Stimulated activated CD4-positive, alpha-beta T cell treated with anti-CD3 and anti-CD28 coated beads, Interleukin-15, amount 100 ng/mL, for 1 hour (primary cell): ENCODE results near the gene BCAT1.
"Not testable (repeated sequence)": the region's sequence is repeated elsewhere in the genome, so short reads cannot be mapped to it uniquely, and the experiment has no call there.

Experiments
- DNase-seq, 2 donors: peaks; one replicate each; pipeline ENCODE4 v3.0.0-alpha.2; 2020; ENCODE audit warnings: low read depth in 1 of 2, low spot score in 1 of 2

The BCAT1 gene

DNA sequence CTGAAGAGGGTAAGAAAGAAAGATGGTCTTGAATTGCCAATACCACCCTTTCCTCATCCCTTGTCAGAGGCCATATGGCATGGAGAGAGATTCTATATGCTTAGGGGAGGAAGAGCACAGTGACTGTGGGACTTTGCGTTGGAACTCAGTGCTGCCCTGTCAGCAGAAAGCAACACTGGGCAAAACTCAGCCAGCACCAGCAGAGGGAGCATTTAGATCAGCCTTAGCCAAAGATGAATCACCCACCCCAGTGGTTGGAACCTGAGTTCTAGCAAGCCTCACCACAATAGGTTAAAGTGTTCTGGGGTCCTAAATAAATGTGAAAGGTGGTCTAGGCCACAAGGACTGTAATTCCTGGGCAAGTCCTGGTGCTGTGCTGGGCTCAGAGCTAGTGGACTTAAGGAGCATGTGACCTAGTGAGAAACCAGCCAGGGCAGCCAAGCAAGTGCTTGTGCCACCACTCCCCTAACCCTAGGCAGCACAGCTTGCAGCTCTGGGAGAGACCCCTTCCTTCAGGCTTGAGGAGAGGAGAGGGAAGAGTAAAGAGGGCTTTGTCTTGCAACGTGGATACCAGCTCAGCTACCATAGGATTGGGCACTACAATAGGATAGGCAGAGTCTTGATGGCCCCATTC, 11.4 kb upstream of the BCAT1 start:
- DNase-seq, result peak in 1 of 2 donors; percentile 25

DNA sequence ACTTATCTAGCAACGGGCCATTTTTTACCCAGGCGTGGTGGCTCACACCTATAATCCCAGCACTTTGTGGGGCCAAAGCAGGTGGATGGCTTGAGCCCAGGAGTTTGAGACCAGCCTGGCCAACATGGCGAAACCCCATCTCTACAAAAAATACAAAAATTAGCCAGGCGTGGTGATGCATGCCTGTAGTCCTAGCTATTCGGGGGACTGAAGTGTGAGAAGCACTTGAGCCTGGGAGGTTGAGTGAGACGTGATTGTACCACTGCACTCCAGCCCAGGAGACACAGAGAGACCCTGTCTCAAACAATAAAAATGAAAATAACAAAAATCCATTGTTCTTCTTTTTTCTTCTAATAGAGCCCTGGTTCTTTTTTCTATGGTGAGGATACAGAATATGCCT, 7.5 kb upstream of the BCAT1 start:
- not testable (repeated sequence) for DNase-seq

DNA sequence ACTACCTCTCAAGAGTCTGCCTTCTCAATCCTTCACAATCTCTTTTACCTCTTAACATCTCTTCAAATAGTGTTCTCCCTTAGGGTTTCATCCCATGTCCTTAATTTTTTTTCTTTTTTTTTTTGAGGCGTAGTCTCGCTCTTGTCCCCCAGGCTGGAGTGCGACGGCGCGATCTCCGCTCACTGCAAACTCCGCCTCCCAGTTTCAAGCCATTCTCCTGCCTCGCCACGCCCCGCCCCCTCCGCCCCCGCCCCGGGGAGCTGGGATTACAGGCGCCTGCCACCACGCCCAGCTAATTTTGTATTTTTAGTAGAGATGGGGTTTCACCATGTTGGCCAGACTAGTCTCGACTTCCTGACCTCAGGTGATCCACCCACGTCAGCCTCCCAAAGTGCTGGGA, 7.0 kb upstream of the BCAT1 start:
- DNase-seq, result no peak

DNA sequence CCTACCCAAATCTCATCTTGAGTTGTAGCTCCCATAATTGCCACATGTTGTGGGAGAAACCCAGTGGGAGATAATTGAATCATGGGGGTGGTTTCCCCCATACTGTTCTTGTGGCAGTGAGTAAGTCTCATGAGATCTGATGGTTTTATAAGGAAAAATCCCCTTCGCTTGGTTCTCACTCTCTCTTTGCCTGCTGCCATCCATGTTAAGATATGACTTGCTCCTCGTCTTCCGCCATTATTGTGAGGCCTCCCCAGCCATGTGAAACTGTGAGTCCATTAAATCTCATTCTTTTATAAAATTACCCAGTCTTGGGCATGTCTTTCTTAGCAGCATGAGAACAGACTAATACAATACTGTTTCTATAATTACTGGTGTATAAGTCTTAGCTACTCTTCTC, 6.5 kb upstream of the BCAT1 start:
- no peak for DNase-seq

DNA sequence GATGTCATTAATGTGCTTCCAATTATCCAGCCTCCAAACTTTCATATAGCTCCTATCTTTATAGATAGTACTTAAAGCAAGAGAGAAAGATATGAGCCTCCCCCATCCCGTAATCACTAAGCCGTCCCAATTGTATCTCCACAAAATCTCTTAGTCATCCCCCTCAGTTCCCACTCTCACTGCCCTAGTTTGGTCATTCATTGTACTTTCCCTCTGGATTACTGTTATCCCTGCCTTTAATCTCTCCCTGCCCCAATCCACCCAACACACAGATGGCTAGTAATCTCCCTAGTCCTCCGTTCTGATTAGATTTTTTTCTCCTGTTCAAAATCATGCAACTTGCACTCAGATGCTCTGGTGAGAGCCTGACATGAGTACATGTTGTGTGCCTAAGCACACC, 5.4 kb upstream of the BCAT1 start:
- DNase-seq, result no peak

DNA sequence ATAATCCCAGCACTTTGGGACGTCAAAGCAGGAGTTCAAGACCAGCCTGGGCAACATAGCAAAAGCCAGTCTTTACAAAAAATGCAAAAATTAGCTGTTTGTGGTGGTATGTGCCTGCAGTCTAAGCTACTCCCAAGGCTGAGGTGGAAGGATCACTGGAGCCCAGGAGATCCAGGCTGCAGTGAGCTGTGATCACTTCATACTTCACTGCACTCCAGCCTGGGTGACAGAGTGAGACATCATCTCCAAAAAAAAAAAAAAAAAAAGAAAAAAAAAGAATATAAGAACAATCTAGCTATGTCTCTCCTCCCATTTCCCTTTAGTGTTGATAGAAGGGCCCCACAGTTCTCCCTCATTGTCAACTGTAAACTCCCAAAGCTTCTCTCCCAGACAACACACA, 3.5 kb upstream of the BCAT1 start:
- DNase-seq, result no peak

DNA sequence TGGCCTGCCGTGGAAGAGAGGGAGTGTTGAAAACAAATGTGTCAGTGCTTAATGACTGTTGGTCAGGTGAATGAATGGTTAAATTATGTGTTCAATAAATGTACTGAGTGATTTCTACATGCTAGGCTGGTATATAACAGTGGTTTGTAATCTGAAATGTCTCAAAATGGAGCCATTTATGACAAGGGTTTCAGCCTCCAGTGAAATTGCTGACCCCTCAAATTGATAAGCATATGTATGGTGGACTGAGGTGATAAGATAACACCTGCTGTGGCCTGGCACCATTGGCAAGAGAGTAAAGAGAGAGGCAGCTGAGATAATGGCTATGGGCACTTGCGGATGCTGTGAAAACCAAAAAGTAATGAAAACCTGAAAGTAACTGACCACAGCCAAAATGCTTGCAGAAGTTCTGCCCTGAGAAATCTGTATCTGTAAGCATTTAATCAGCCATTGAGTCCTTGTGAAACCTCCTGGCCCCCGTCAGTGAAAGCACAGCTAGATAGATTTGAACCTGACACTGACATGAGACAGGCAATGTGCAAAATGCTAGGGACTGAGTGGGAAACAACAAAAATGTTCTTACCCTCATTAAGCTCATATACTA, 1.4 kb upstream of the BCAT1 start:
- no peak for DNase-seq

DNA sequence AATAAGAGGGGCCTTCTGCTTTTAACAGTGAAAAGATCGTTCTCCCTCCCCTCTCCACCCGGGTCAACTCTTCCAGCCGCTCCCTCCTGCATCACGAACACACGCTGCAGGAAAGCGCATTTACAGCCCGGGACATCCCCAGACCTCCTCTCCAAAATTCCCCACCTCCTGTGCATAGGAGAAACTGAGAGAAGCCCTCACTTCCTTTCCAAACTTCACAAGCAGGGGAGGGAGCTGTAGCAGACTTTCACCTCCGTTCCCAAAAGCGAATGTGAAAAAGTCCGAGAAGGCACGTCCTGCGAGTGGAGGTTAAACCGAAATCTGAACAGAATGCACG, 513 bp downstream of the BCAT1 start:
- DNase-seq, result peak in 1 of 2 donors; percentile 7

DNA sequence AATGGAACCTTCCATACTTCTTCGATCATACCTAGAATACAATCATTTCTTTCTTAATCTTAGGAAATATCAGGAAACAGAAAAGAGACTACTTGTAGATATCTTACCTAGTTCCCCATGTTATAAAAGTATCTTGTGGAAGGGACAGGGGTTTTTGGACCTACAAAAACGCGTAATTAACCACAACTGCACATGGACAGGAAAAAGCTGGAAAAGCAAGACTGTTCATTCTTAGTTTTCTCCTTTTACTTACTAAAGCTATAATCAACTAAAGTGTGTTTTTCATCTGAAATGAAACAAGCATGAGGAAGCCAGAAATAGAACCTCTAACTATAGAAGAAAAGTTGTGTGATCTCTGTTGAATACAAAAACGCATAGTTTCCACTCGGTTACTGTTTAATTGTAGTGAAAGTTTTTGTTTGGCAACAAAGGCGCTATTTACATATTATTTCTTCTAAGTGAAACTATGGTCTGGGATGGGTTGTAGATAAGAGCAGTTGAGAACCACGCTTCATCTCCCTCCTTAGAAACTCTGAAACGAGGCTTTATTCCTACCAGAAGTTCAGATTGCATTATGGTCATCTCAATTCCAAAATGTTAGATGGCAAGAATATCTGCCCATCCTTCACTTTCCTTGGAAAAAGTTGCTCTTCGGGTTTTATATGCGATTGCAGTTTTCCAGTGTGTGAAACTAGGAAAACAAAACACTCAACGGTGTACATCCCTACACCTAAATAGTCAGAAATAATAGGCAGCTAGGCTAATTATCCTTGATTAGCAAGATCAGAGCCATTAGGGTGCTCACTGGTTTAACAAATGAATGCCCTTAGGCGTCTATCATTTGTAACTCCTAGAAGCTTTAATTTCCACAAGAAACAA, 1.1 kb downstream of the BCAT1 start:
- no peak for DNase-seq

DNA sequence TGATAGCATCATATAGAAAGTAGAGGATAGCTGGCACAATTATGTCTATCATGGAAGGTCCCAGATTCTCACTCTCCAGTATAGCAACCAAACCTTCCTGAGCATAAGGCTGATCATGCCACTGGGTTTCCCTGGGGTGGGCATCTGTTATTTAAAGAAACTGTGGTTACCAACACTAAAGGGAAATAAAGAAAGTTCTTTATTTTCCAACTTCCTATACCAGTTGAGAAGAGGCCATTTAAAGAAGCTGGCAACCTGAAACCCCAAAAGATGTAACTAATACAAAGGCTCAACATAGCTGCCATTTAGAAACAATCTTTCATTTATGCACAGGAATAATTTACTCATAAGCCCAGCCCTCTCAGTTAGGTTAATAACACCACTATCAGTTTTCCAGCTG, 3.1 kb downstream of the BCAT1 start:
- DNase-seq, result no peak

DNA sequence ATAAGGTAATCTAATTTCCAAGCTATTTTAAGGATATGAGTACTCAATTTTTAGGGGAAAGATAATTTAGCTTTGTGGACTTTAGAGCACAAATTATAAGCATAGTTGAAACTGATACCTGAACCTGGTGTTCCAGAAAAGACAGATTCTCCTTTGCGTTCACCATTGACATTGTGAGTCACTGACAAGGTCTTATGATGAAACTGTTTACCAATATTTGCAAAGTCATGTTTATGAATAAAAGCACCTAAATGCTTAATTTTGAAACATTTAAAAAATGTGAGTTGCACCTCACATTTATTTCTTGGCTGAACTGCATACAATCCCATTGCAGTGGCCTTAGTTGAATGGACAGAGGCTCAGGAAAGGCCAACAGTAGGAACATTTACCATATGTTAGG, 3.9 kb downstream of the BCAT1 start:
- no peak for DNase-seq

DNA sequence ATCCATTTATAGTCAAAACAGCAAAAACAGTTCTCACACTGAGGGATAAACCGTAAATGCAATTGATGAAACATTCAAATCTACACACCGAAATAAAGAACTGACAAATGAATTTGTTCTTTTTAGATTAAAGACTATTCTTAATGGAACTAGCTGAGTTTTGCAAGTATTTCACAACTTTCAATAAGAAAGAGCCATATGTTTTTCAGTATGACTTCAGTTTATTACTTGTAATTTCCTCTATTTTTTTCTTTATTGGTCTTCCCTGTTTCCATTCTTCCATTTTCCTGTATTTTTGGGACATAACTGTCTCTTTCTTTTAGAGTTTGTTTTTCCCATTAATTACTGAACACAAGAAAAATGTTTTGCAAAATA, 4.3 kb downstream of the BCAT1 start:
- no peak for DNase-seq

DNA sequence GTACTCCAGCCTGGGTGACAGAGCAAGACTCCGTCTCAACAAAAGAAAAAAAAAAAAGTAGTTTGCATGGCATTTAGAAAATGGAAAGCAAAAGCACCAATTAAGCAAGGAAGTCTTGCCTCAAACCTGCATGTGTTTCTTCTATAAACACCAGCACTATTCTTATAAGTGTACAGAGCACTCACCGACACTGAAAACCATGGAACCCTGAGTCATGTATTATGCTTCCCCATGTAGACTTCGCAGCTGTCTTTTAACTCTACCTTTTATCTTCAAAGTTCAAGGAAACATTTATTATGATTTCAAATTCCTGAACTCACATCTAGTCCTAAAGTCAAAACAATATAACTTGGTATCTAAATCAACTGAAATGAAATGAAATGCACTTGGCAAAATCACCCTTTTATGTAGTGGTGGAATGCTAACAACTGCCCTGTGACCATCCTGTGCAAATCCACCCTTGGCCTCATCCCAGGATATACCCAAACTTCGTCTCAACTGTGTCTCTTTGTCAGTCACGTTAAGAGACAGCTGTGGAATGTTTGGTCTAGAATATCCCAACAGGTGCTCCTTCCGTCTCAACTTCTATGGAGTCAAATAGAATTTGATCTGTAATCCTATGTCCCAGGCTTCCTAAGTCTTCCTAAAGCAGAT, 4.8 kb downstream of the BCAT1 start:
- no peak for DNase-seq

DNA sequence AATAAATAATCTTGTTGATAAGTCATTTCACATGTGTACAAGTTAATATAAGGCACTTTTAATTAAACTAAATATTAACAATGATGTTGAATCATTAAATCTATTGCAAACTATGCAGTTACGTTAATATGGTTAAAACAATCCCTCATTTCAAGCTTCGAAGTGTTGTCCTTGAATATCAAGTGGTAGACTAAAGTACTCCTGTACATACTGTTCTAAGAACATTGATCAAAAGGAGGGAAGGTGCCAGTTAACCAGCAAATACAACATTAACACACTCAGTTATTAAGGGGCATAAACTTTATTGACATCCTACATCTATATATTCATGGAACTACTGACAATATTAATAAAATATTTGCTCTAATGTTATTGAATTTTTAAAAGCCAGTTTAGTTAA, 8.7 kb downstream of the BCAT1 start:
- DNase-seq, result no peak

DNA sequence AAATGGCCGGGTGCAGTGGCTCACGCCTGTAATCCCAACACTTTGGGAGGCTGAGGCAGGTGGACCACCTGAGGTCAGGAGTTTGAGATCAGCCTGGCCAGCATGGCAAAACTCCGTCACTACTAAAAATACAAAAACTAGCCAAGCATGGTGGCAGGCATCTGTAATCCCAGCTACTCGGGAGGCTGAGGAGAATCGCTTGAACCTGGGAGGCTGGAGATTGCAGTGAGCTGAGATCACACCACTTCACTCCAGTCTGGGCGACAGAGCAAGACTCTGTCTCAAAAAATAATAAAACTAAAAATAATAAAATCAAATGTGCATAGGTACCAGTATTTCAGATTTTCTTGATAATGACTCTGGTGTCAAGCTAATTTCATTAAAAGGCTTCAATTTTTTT, 9.3 kb downstream of the BCAT1 start:
- DNase-seq, result not testable (repeated sequence)

DNA sequence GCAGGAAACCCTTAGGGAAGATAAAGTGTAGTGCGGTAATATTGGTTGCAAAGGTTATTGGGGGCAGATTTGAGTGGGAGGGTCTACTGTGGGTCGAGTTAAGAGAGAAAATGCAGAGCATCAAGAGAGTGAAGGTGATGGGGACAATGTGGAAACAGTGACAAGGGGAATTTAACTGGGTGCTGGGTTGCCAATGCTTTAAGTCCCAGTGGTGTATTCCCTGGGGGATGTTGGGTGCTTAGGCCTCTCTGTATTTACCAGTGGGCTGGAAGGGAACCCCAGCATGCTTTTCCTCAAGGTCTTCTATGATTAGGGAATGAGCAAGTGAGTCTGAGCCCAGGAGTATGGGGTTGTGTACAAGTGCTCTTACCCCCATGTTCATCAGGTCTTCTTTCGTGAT, 10.6 kb downstream of the BCAT1 start:
- DNase-seq, result no peak

DNA sequence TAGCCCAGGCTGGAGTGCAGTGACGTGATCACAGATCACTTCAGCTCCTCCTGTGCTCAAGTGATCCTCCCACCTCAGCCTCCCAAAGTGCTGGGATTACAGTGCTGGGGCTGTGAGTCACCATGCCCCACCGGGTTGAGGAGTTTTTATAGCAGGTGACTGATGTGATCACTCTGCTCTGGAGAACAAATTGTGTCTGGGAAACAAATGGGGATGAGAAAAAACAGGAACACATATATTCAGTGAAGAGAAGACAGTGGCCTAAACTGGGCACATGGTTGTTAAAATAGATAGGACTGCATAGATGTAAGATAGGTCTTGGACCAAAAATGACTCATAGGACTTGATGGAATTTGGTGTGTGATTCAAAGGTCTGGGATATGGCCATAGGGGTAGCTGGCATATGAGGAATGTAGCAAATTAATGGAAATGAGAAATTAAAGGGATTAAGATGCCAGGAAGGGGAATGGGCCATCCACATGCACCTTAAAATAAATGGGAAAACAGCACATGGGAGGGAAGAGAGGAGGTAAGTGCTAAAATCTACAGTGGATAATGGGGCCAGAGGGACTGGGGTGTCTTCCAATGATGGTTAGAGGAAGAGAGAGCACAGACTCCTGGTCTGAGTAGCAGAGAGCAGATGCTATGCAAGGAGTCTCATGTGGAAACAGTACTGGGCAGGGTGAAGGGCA, 11.2 kb downstream of the BCAT1 start:
- DNase-seq, result no peak

DNA sequence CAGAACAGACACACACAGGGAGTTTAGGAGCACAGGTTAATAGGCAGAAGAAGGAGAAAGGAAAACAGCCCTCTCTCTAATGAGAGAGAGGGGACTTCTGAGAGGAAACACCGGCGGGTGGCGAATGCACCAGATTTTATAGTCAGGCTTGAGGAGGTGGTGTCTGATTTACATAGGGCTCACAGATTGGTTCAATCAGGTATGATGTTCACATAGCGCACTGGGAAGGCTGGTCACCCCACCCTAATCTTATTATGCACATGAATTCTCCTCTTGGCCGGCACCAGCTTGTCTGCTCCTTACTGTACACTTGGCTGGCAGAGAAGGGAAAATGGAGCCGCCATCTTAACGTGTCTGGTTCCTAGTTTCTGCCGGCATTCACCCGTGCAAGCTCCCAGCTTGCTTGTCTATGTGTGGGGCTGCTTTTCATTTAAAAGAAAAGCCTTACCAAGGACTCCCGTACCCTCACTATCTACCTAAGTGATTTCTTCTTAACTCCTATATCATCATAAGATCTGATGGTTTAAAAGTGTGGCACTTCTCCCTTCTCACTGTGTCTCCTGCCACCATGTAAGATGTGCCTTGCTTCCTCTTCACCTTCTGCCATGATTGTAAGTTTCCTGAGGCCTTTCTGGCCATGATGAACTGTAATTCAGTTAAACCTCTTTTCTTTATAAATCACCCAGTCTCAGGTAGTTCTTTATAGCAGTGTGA, 15.1 kb downstream of the BCAT1 start:
- no peak for DNase-seq

DNA sequence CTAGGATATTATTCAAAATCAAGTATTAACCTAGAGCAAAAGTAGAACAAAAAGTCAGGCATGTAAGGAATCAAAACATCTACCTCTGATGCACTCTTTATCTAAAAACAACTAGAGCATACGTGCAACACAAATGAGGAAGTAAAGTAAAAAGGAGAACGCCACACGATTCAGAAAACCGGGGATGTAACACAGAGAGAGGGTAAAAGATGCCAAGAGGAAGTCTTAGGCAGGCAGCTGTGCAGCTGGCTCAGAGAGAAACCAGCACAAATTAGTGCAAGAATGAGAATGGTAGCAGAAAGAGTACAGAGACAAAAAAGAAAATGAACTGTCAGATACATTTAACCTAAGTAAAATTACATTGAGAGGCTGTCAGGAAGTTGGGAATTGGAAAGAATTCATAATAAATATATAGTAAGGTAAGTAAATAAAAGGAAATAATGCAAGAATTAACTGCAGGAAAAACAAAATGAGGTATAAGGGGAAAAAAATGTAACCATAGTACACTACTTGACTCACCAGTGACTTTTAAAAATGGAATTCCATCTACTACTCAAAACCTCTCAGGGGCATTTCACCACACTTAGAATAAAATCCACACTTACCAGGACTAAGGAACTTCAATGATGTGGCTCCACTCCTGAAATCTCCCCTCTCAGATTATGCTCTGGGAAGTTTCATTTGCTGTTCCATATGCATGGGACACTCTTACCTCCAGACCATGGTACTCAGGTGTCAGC, 17.1 kb downstream of the BCAT1 start:
- no peak for DNase-seq

DNA sequence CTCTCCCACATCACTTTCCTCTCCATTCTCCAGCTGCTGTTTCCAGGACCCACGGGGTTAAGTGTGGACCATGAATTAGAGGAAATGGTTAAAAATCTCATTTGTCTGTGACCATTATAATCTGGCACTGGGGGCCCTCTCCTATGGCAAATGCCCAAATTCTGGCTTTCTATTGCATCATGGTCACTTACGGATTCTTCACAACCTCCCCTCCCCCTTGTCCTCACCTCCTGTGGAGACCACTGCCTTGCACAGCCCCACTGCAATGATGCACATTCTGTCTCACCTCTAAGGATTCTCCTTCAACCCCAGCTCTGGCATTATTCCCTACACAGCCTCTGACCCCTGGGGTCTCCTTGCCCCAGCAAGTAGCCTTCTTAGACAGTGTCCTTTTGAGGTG, 18.9 kb downstream of the BCAT1 start:
- DNase-seq, result no peak
